ENCODE data around the gene PLA1A.

PLA1A gene

GRCh38 chr3:119641416-119641815, 43.7 kb downstream of the PLA1A start:
- DNase-seq: no peak

GRCh38 chr3:119642746-119643473, 45.2 kb downstream of the PLA1A start:
- DNase-seq: no peak

- no peak for DNase-seq
These were observed 45.8 kb downstream of the PLA1A start for GRCh38 chr3:119643528-119643927.

- DNase-seq: no peak
These were observed 46.8 kb downstream of the PLA1A start for GRCh38 chr3:119644481-119644880.

GRCh38 chr3:119645813-119646212, 48.1 kb downstream of the PLA1A start:
- DNase-seq: no peak

GRCh38 chr3:119647171-119647570, 49.5 kb downstream of the PLA1A start:
- no peak for DNase-seq

GRCh38 chr3:119647843-119648575, 50.3 kb downstream of the PLA1A start:
- no peak for DNase-seq

- DNase-seq: no peak
These were observed 52.1 kb downstream of the PLA1A start for GRCh38 chr3:119649761-119650160.

- no peak for DNase-seq
These were observed 54.8 kb downstream of the PLA1A start for GRCh38 chr3:119652306-119653033.

- no peak for DNase-seq
These were observed 56.2 kb downstream of the PLA1A start for GRCh38 chr3:119653876-119654275.

- DNase-seq: no peak
These were observed 60.4 kb downstream of the PLA1A start for GRCh38 chr3:119657887-119658702.

GRCh38 chr3:119658994-119659393, 61.3 kb downstream of the PLA1A start:
- DNase-seq: no peak

GRCh38 chr3:119659606-119660291, 62.1 kb downstream of the PLA1A start:
- DNase-seq: no peak

- DNase-seq: no peak
These were observed 63.1 kb downstream of the PLA1A start, which contains the start of gene POPDC2 for GRCh38 chr3:119660474-119661440. TSS of gene POPDC2 (minus strand) at chr3:119660589. CDS start at chr3:119660423, 166 bp downstream.

GRCh38 chr3:119662604-119663373, 65.1 kb downstream of the PLA1A start:
- DNase-seq: no peak

GRCh38 chr3:119663885-119664284, 66.2 kb downstream of the PLA1A start:
- no peak for DNase-seq

- DNase-seq: no peak
These were observed 66.7 kb downstream of the PLA1A start for GRCh38 chr3:119664370-119664769.

- no peak for DNase-seq
These were observed 67.2 kb downstream of the PLA1A start for GRCh38 chr3:119664850-119665379.

GRCh38 chr3:119665954-119666559, 68.4 kb downstream of the PLA1A start:
- DNase-seq: no peak

Measured in T1000 (cell line).